Activated CD4-positive, alpha-beta T cell treated with anti-CD3 and anti-CD28 coated beads, Interleukin-2, Interleukin-4, amounts not matched to agents 100 ng/mL and 50 ng/mL, durations not matched to agents 16 hours and 8 hours (primary cell): ENCODE results near the gene MAOA.

ENCODE experiments used
- DNase-seq: peaks from one replicate; pipeline ENCODE4 v3.0.0-alpha.2; 2020; ENCODE audit warnings: low spot score

The MAOA gene

GRCh38 chrX:43785930-43786591 is 130.0 kb downstream of the MAOA start:
- DNase-seq: no peak
